D341Med (cell line): ENCODE data around the gene TMEM80.
A peak's percentile ranks its signal among the peaks of the same experiment; 100 is the strongest.
"Not testable (repeated sequence)": the region's sequence is repeated elsewhere in the genome, so short reads cannot be mapped to it uniquely, and the experiment has no call there.

ENCODE experiments used
- DNase-seq: peaks from one replicate; pipeline ENCODE4 v3.0.0; 2012; ENCODE audit warnings: low spot score

The TMEM80 gene

GRCh38 chr11:721247-721740 lies 25.7 kb downstream of the TMEM80 start:
- no peak for DNase-seq

DNA sequence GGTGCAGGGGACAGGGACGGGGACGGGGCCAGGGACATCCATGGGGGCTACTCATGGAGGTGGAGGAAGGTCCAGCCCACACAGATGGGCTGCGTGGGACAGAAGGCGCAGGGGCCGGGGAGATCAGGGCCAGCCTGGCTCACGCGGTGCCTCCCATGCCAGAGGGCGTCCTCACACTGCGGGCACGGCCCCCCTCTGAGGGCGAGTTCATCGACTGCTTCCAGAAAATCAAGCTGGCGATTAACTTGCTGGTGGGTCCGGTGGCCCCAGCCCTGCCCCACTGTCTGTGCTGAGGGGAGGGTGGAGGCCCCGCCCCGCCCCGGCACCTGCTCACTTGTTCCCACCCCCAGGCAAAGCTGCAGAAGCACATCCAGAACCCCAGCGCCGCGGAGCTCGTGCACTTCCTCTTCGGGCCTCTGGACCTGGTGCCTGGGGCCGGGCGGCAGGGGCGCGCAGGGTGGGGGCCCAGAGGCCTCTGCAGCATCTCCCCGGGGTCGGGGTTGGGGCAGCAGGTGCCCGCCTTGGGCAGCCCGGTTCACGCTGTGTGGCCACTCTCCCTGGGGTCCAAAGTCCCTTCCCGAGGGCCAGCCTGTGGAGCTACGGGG lies 26.2 kb downstream of the TMEM80 start:
- DNase-seq, result peak; percentile 59

DNA sequence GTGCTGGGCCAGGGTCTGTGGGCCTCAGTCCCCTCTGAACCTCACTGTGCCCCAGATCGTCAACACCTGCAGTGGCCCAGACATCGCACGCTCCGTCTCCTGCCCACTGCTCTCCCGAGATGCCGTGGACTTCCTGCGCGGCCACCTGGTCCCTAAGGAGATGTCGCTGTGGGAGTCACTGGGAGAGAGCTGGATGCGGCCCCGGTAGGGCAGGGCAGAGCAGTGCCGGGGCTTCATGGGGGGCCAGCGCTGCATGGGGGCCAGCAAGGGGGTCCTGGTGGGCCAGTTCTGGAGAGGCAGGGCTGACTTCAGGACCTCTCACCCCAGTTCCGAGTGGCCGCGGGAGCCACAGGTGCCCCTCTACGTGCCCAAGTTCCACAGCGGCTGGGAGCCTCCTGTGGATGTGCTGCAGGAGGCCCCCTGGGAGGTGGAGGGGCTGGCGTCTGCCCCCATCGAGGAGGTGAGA lies 26.8 kb downstream of the TMEM80 start:
- peak; percentile 45 for DNase-seq

DNA sequence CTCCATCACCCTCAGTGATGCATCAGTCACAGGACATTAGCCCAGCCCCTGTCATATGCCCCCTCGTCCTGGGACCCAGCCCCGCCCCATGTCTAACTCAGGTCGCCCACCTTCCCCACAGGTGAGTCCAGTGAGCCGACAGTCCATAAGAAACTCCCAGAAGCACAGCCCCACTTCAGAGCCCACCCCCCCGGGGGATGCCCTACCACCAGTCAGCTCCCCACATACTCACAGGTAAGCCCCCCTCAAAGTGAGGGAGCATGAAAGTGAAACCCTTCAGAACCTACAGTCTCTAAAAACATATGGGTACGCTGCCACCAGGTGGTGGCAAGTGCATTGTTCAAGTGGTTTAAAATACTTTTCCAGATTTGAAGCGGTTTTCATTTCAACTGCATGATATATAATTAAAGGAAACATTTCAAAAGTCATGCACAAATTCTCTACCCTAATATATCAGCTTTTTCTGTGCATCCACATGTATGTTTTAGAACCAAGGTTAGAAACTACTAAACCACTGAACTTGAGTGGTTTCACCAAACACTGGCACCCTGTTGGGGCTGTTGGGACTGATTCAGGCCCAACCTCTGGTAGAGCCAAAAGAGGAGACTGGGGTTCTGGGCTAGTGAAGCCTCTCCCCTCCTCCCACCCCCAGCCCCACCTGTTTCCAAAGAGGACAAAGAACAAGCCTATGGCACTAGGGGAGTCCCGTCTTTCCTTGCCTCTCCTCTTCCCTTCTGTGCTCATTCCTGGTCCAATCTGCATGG lies 27.7 kb downstream of the TMEM80 start:
- peak; percentile 48 for DNase-seq

GRCh38 chr11:724049-724777 lies 28.6 kb downstream of the TMEM80 start:
- peak; percentile 36 for DNase-seq

DNA sequence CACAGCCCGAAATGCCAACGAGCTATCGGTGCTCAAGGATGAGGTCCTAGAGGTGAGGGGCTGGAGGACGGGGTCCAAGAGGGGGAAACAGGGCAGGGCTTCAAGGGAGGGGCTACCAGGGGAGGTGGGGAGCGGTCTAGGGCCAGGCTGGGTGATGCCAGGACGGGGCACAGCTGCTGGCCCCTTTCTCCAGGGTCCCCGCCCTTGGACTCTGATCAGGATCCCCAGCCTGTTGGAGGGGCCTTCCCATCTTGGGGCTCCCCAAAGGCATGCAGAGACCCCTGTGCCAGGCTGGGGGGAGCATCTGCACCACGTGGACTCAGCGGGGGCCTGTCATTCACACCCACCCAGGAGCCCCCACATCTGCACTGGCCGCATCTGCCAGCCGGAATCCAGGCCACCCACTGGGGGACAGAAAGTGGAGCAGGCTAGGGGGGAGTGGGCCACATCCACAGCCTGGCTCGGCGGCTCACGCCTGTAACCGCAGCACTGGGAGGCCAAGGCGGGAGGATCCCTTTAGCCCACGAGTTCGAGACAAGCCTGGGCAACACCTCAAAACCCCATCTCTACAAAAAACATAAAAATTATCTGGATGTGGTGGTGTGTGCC lies 29.3 kb downstream of the TMEM80 start:
- peak; percentile 32 for DNase-seq

GRCh38 chr11:725624-726202 lies 30.1 kb downstream of the TMEM80 start:
- DNase-seq, result peak; percentile 48

DNA sequence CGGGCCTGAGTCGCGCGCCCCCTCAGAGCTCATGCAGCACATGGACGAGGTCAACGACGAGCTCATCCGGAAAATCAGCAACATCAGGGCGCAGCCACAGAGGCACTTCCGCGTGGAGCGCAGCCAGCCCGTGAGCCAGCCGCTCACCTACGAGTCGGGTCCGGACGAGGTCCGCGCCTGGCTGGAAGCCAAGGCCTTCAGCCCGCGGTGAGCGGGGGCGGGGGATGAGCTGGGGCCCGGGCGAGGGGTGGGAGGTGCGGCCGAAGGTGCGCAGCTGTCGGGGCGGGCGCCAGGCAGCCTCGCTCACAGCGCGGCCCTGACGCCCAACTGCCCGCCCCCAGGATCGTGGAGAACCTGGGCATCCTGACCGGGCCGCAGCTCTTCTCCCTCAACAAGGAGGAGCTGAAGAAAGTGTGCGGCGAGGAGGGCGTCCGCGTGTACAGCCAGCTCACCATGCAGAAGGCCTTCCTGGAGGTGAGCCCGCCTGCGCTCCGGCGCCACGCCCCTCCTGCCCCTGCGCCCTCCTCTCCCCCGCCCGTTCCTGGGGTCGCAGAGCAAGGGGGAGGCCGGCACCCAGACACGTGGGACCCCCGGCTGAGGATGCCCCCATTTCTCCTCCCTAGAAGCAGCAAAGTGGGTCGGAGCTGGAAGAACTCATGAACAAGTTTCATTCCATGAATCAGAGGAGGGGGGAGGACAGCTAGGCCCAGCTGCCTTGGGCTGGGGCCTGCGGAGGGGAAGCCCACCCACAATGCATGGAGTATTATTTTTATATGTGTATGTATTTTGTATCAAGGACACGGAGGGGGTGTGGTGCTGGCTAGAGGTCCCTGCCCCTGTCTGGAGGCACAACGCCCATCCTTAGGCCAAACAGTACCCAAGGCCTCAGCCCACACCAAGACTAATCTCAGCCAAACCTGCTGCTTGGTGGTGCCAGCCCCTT lies 30.9 kb downstream of the TMEM80 start:
- DNase-seq, result peak; percentile 53

DNA sequence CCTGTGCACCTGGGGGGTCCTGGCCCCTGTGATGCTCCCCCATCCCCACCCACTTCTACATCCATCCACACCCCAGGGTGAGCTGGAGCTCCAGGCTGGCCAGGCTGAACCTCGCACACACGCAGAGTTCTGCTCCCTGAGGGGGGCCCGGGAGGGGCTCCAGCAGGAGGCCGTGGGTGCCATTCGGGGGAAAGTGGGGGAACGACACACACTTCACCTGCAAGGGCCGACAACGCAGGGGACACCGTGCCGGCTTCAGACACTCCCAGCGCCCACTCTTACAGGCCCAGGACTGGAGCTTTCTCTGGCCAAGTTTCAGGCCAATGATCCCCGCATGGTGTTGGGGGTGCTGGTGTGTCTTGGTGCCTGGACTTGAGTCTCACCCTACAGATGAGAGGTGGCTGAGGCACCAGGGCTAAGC lies 31.7 kb downstream of the TMEM80 start:
- peak; percentile 22 for DNase-seq

DNA sequence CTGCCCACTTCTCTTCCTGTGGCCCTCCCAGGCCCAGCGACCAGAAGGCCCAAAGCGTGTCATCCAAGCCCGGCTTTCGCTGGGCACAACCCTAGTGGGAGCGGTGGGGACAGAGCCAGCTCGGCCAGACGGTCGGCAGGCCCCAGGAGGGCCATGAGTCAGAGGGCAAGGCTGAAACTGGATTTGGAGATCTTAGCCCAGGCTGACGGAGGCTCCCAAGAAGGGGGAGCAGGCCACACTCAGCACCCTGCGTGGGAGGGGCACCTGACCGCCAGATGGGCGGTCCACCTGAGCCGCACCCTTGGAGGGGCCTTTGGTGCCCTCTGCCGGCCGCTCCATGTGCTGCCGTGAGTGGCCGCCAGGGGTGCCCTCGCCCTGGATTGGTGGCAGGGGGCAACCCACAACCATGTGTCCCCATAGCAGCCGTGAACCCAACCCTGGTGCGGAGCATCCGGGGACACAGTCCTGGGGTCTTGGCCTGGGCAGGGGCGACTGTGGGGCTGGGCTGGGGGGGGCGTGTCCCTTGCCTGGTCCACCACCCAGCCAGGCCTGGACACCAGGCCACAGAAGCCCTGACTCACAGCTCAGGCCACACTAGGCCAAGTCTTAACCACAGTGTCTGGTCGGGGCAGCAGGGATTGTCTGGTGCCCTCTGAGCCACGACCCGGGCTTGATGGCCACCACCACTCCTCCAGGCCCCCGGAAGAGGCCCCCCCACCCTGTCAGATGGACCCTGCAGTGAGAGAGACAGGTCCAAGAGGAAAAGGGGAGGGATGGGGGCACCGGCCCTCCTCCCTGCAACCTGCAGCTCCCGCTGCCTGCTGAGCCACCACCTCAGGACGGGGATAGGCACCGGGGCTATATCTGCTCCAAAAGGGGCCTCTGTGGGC lies 32.5 kb downstream of the TMEM80 start:
- DNase-seq, result peak; percentile 92

- DNase-seq, result peak; percentile 18
These were observed 33.4 kb downstream of the TMEM80 start for GRCh38 chr11:728901-729491.

GRCh38 chr11:729492-730074 lies 34.0 kb downstream of the TMEM80 start:
- no peak for DNase-seq

GRCh38 chr11:733072-733471 lies 37.5 kb downstream of the TMEM80 start:
- DNase-seq, result no peak

- DNase-seq, result not testable (repeated sequence)
These were observed 38.9 kb downstream of the TMEM80 start for GRCh38 chr11:734541-734940.

- DNase-seq, result no peak
These were observed 41.8 kb downstream of the TMEM80 start for GRCh38 chr11:737366-737765.

GRCh38 chr11:737899-738298 lies 42.3 kb downstream of the TMEM80 start:
- not testable (repeated sequence) for DNase-seq

DNA sequence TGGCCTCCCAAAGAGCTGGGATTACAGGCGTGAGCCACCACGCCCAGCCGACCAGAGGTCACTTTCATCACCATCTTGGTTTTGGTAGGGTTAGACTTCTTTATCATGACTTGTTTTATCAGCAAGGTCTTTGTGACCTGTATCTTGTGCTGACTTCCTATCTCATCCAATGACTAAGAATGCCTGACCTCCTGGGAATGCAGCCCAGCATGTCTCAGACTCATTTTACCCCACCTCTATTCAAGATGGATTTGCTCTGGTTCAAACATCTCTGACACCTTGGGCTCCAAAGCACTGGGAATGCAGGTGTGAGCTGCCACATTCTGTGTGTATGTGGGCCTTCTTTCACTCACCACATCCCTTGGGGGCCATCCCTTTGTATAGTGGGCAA lies 46.5 kb downstream of the TMEM80 start:
- no peak for DNase-seq

DNA sequence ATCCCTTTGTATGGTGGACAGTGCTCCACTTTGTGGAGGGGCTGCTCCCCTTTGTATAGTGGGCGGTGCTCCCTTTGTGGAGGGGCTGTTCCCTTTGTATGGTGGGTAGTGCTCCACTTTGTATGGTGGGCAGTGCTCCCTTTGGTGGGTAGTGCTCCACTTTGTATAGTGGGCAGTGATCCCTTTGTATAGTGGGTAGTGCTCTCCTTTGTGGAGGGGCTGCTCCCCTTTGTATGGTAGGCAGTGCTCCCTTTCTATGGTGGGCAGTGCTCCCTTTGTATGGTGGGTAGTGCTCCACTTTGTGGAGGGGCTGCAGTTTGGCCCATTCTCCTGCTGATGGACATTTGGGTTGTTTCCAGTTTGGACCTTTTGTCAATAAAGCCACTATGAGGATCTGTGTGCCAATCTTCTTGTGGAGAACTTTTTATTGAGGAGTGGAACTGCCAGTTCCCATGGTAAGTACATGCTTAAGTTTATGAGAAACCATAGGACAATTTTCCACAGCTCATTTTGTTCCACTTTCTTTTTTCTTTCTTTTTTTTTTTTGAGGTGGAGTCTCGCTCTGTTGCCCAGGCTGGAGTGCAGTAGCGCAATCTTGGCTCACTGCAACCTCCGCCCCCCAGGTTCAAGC lies 47.1 kb downstream of the TMEM80 start:
- no peak for DNase-seq
